HG03103 (cell line): ENCODE data around the gene TRMT10C.

ENCODE experiments used
- ATAC-seq: cut with Tn5 transposase; IDR thresholded peaks from one replicate; pipeline ENCODE4 v1.9.1; 2021; ENCODE audit warnings: low read depth; ENCODE audit not compliant: unreplicated experiment

Gene TRMT10C

GRCh38 chr3:101615525-101615924 lies 53.9 kb downstream of the TRMT10C start:
- no peak for ATAC-seq
